NCI-H524 treated with DMSO at 0.1 percent for 48 hours (cell line): ENCODE measurements around the gene SLC17A4.
A peak's percentile ranks its signal among the peaks of the same experiment; 100 is the strongest.

ENCODE experiments used
- DNase-seq: peaks from one replicate; lab custom pipeline; 2025; lab: John Stamatoyannopoulos, UW

SLC17A4 gene

GRCh38 chr6:25749837-25750236, 4.7 kb upstream of the SLC17A4 start:
- no peak for DNase-seq

- DNase-seq = no peak
These were observed 3.6 kb upstream of the SLC17A4 start for GRCh38 chr6:25750906-25751305.

GRCh38 chr6:25753079-25753478, 1.5 kb upstream of the SLC17A4 start:
- no peak for DNase-seq

- DNase-seq = no peak
These were observed 941 bp downstream of the SLC17A4 start for GRCh38 chr6:25755483-25755882.

GRCh38 chr6:25756382-25757363, 2.1 kb downstream of the SLC17A4 start:
- DNase-seq = no peak

GRCh38 chr6:25757936-25758642, 3.5 kb downstream of the SLC17A4 start:
- DNase-seq = no peak

- no peak for DNase-seq
These were observed 10.1 kb downstream of the SLC17A4 start for GRCh38 chr6:25764611-25765010.

GRCh38 chr6:25768566-25768965, 14.0 kb downstream of the SLC17A4 start:
- DNase-seq = no peak

GRCh38 chr6:25769983-25770382, 15.4 kb downstream of the SLC17A4 start:
- DNase-seq = no peak

GRCh38 chr6:25774120-25774715, 19.7 kb downstream of the SLC17A4 start:
- DNase-seq = peak; percentile 16

GRCh38 chr6:25777031-25777430, 22.5 kb downstream of the SLC17A4 start:
- no peak for DNase-seq

- no peak for DNase-seq
These were observed 23.5 kb downstream of the SLC17A4 start for GRCh38 chr6:25777856-25778649.

- no peak for DNase-seq
These were observed 26.6 kb downstream of the SLC17A4 start for GRCh38 chr6:25781134-25781533.

- DNase-seq = no peak
These were observed 32.9 kb downstream of the SLC17A4 start for GRCh38 chr6:25787428-25787827.

- DNase-seq = no peak
These were observed 33.9 kb downstream of the SLC17A4 start for GRCh38 chr6:25788305-25788922.

- DNase-seq = no peak
These were observed 34.9 kb downstream of the SLC17A4 start for GRCh38 chr6:25789475-25789874.

GRCh38 chr6:25792016-25792415, 37.5 kb downstream of the SLC17A4 start:
- DNase-seq = no peak

GRCh38 chr6:25793970-25794369, 39.4 kb downstream of the SLC17A4 start:
- no peak for DNase-seq

GRCh38 chr6:25794784-25795183, 40.2 kb downstream of the SLC17A4 start:
- no peak for DNase-seq

- no peak for DNase-seq
These were observed 46.9 kb downstream of the SLC17A4 start for GRCh38 chr6:25801436-25801835.

GRCh38 chr6:25804804-25805203, 50.3 kb downstream of the SLC17A4 start:
- DNase-seq = no peak
